Forelimb muscle (tissue), 1 donor: ENCODE measurements around the gene SLX4. TPM values are rescaled to one million over a fixed set of nuclear protein-coding genes. Genes with fewer than 3 reads are reported as not detected.
A peak's percentile ranks its signal among the peaks of the same experiment; 100 is the strongest.

Experiments
- DNase-seq: peaks from one replicate; pipeline ENCODE4 v3.0.0-alpha.2; 2013; ENCODE audit warnings: low read depth
- polyA plus RNA-seq: library from polyadenylated mRNA; unstranded; fragments of 120-200 nt; gene quantifications from one replicate; pipeline ENCODE4 v1.2.1, GENCODE V29; 2013; ENCODE audit not compliant: insufficient read length

SLX4 gene
- polyA plus RNA-seq, 1 donor = 4.5 TPM

DNA sequence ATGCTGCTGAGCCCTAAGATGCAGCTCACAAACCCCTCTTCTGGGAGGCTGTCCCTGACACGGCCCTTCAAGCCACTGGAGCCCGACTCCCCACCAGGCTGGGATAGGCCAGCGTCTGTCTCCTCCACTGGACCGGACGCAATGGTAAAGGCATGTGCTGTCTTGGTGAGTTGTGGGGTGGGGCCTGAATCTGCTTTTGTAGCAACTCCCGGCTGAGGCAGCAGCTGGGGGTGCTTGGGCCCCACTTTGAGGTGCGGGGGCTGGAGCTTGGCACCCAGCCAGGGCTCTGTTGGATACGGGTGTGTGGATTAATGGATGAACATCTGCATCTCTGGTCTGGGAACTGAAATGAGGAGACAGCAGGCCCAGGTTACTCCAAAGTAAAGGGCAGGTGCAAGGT, 30.7 kb downstream of the SLX4 start:
- peak; percentile 29 for DNase-seq

DNA sequence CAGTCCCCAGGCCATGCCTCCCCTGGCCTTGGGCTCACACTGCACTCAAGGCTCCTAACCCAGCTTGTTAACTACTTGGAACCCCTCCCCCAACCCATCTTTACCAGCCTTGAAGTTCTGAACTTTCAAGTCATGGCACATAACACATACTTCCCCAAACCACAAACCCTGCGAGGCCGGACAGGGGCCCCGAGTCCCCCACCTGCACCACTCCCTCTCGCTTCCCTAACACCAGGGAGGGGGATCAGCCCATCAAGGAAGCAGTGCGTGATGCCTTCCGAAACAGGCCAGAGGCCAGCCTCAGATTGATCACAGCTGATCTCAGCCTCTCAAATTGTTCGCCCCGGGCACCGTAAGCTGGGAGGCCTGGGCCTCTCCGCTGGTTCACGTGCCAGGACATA, 31.2 kb downstream of the SLX4 start:
- no peak for DNase-seq

DNA sequence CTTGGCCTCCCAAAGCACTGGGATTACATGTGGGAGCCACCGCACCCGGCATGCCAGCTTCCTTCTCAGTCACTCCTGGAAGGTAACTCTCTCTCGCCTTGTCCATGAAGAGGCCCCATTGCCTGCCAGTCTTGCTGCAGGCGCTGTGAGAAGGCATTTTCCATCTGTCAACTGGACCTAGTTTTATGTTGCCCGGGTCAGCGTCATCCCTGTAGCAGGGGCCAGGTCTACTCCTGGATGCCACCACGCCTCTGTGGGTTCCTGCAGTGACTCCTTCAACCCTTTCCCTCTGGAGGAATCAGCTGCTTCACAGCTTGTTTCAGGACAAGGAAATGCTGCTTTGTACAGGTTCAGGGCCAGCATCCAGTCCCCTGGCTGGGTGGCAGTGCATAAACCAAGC, 31.6 kb downstream of the SLX4 start:
- DNase-seq = no peak

DNA sequence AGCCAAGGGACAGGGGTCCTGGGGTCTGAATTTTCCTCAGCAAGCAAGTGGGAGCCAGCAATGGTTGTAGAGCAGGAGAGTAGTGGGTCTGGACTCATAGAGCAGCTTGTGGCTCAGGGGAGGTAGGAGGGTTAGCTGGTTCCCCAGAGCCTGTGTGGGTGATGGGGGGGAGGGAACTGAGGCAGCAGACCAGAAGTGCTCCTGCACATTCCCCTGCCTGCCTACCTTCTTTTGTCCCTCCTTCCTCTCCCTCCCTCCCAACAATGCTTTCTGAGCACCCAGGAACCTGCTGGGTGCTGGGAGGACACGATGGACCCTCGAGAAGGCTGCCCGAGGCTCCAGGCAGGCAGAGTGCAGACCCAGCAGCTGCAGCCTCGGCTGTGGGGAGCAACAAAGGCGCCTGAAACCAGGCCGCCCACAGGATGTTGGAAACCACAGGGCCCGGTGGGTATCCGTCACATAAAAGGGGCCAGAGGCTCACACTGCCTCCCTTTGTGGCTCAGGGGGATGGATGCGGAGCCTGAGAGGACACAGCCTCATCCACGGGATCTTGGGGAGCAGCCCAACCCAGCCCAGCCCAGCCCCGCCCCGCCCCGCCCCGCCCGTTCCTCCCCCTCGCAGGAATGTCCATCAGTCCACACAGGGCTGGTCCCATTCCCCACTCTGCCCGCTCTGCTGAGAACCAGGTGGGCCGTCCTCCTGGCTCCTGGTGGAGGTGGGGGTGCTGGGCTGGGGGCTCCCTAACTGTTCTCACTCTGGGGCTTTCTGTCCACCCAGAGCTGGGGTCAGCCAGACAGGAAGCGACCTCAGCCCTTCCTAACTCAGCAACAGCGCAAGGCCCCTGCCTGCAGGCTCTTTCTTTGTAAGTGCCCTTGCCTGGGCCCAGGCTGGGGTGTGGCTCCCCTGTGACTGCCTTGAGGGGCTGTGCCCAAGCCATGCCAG, 32.5 kb downstream of the SLX4 start:
- DNase-seq = no peak

DNA sequence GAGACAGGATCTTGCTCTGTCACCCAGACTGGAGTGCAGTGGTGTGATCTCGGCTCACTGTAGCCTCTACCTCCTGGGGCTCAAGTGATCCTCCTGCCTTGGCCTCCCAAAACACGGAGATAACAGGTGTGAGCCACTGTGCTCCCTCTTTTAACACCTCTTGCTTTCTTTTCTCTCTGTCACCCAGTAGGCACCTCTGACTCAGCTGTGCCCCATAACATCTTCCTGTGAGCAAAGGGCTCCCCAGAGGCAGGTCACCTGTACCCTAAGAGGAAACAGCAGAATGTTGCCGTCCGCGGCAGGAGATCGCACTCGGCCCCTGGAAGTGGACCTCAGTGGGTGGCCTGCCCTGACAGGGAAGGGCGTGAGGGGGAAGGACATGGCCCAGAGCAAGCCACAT, 33.3 kb downstream of the SLX4 start:
- DNase-seq = no peak

DNA sequence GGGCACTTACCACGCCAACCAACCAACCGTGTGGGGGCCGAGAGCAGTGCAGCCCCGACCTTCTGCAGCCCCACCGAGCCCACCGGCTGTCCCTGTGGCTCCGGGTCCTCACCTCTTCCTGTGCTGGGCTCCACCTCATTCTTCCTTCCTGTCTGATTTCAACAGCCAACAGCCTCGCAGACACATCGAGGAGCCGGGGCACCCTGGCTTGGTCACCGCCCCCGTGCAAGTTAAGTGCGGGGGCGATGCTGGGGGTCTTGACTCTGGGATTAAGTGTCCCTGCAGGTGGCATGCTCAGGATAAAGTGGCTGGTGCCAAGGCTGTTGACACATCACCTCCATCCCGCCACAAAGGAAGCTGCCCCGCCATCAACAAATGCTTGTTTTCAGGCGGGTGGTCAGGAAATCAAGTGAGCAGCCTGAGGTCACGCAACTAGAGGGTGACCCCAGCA, 34.1 kb downstream of the SLX4 start, which contains the start of gene NLRC3:
Gene NLRC3, minus strand, starts transcription at position 102 of the 451 bp plus-strand sequence. CDS start 12,367 bp downstream, outside the sequence.
- DNase-seq = no peak

DNA sequence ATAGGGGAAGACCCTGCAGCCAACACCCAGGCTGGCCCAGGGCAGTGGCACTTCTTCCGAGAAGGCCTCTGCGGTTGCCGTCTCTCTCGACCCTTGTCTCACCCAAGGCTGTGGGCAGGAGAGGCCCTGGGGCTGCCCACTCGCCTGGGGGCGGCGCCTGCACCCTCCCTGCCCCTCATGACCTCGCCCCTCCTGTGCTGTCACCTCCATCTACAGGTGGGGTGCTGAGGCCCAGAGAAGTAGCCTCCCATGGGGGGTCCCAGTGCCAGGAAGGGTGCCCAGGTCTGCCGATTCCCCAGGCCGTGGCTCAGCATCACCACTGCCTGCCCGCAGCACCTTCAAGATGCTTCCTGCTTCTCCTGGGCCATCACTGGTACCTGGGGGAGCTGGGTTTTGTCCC, 35.2 kb downstream of the SLX4 start:
- no peak for DNase-seq

DNA sequence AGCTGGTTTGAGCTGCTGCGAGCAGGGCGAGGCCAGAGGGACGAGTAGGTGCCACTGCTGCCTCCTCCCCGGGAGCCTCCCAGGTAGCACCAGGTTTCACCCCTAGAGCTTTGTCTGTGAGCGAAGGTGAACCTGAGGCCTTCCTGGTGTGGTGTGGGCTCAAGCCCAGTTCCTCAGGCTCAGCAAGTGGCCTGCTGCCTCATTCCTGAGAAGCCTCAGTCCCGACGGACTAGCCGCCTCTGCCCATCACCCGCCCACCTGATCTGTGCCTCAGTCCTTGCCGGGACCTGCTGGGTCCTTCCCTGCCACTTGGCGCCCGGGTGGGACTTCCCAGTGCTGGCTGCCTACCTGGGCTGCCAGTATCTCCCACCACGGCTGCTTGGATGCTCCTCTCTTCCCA, 35.9 kb downstream of the SLX4 start:
- DNase-seq = no peak

DNA sequence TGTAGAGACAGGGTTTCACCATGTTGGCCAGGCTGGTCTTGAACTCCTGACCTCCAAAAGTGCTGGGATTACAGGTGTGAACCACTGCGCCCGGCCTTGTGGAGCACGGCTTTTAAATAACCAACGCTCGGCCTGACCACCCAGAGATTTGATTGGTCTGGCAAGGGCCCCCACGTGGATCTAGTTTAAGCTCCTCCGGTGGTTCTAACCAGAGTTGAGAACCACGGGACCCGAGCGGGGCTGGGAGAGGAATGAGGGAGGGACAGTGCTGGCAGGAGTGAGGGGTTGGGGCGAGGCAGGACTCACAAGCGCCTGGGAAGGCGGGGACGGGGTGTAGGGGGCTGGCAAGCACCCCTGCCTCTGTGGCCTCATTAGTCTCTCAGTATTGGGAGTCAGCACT, 37.2 kb downstream of the SLX4 start:
- no peak for DNase-seq

DNA sequence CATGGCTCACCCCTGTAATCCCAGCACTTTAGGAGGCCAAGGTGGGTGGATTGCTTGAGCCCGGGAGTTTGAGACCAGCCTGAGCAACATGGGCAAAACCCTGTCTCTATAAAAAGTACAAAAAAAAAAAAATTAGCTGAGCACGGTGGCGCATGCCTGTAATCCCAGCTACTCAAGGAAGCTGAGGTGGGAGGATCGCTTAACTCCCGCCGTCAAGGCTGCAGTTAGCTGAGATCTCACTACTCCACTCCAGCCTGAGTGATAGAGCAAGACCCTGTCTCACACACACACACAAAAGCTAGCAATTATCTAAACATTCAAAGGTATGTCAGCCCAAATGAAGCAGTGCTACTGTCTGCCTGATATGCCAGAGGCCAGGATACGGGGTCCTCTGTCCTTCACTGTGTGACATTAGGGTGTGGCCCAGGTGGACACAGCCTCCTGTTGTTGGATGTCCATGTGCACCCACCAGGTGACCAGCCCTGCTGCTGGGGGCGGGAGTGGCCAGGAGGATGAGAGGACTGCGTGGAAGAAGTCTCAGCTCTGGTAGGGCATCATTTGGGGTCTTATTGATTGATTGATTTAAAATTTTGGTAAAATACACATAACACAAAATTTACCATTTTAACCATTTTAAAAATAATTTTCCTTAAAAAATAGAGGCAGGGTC, 38.1 kb downstream of the SLX4 start:
- DNase-seq = no peak

DNA sequence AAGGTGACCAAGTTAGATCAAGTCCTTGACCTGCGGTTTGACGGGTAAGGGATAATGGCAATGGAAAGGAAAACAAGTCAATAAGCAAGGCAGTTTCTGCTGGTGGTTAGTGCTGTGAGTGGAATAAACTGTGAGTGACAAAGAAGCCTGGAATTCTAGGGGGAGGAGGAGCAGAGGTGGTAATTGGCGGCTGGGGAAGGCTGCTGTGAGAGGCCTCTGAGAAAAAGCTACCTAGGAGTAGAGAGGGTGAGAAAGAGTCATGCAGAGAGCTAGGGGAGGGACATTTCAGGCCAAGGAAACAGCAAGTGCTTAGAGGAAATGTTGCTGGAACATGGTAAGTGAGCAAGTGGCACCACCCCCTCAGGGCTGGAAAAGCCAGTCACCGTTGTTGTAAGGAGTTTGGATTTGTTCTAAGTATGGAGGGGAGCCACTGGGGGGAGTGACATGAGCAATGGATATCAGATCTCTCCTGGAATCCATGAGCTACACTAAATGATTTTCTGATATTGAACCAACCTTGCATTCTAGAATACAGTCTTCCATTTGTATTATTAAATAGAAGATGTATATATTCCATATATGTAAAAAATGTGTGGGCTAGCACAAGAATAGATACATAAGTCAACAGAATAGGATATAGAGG, 40.9 kb downstream of the SLX4 start:
- DNase-seq = no peak

DNA sequence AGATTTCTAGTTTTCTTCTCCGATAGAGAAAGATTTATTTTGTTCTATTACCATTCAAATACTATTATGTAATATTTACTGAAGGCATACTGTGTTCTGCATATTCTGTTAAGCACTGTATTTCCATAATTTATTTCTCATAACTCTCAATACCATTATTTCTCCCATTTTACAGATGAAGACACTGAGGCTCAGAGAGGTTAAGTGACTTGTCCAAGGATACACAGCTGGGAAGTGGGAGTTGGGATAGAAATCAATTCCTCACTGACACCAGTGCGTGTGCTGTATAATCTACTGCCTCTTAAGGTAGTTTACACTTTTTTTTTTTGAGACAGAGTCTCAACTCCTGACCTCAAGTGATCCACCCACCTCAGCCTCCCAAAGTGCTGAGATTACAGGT, 41.6 kb downstream of the SLX4 start:
- no peak for DNase-seq

DNA sequence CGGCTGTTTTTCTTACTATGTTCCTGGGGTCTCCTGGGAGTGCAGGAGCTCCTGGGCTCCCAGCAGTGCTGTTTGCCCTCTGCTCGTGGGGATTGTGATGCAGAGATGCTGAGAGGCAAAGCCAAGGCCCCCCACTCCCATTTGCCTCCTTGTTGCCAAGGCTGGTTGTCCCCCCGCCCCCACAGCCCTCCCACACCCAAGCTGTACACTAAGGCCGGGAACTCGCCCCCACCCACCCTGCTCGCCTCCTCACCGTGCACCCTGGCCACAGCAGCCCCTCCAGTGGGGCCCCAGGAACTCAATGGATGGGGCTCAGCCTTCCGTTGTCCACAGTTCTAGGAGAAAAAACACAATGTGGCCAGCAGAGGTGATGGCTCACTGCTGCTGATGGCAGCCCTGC, 44.4 kb downstream of the SLX4 start:
- DNase-seq = no peak

DNA sequence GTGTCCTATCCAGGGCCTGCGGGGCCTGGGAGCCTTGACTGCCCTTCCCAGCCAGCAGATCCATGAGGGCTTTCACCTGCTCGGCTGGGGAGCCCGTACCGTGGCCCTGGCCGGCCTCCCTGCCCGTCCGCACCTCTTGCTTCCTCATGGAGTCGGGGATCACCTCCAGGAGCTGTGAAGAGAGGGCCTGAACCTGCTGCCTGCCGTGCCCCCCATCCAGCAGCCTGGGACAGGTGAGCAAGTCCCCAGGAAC, 46.6 kb downstream of the SLX4 start:
- no peak for DNase-seq

DNA sequence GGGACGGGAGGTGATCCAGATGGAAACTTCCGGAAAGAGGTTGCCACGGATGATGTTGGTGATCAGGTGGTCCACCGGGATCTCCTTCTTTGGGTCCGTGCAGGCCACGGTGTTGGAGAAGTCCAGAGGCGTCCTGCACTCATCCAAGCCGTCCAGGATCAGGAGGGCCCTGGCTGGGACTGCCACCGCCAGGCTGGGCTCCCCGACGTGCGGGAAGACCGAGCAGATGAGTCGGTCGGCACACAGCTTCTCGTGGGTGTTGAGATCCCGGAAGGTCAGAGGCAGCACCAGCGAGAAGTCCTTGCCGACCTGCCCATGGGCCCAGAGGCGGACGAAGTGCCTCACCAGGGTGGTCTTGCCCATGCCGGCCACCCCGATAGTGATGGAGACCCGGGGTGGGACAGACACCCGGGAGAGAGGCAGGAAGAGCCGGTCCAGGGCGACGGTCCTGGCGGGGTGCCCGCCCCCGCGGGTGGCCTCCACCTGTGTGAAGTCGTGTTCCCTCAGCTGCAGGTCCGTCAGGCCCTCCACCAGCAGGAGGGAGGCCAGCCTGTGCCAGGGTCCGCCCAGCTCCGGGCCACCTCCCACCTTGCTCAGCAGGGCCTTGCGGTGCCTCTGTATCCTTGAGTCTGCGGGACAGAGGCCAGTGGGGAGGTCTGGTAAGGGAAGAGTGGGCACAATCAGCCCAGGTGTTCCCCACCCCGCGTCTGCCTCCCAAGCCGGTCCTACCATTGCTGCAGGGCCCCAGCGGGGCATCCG, 47.1 kb downstream of the SLX4 start:
- DNase-seq = no peak

DNA sequence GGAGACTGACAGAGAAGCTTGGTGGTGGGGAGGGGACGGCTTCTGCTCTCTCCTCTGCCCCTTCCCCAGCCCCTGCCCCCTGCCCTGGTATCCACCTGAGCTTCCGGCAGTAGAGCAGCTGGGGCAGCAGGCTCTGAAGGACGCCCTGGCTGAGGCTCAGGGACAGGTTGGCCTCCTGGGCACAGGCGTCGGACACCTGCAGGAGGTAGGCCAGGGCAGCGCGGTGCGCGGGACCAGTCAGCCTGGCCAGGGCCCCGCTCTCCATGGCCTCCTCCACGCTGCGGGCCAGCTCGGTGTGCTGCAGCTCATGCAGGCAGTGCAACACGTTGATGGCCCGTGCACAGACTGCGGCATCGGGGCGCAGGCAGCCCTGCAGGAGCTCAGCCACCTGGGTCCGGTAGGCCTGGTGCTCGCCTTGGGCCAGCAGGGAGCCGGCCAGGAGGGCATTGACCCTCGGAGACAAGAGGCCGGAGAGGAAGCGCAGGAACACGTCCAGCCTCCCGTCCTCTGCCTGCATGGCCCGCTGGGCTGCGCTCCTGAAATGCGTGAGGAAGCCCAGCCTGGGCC, 48.4 kb downstream of the SLX4 start:
- no peak for DNase-seq

DNA sequence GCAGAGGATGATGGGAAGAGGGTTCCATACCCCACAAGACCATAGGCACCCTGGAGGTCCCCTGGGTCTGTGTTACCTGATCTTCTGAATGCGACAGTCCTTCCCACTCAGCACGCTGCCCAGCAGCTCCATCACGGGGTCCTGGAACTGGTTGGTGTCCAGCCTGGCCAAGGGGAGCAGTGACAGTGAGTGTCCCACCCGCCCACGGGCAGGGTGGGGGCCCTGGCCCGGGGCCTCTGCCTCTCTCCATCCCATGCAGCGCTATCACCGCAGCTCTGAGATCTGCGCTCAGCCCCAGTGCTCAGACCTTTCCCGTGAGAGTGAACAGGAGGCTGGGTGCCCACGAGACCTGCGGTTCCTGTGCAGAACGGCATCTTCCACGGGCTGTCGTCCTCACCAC, 49.8 kb downstream of the SLX4 start:
- no peak for DNase-seq

DNA sequence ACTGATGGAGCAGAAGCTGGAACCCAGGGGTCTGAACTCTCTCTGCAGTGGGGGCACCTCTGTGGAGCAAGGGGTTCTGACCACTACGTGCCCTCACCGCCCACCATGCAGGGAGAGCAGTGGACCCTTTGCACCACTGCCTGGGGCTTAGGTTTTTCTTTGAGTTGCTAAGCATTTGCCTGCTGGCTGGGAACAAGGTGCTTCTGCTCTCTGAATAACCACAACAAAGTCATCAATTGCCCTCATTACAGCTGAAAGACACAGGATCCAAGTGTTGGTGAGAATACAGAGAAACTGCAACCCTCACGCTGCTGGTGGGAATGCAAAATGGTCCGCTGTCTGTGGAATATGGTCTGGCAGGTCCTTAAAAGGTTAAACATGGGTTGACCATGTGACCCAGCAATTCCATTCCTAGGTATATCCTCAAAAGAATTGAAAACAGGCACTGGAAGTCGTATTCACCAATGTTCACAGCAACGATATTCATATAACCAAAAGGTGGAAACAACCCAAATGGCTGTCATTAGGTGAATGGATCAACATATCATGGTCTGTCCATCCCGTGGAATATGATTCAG, 57.0 kb downstream of the SLX4 start:
- no peak for DNase-seq

DNA sequence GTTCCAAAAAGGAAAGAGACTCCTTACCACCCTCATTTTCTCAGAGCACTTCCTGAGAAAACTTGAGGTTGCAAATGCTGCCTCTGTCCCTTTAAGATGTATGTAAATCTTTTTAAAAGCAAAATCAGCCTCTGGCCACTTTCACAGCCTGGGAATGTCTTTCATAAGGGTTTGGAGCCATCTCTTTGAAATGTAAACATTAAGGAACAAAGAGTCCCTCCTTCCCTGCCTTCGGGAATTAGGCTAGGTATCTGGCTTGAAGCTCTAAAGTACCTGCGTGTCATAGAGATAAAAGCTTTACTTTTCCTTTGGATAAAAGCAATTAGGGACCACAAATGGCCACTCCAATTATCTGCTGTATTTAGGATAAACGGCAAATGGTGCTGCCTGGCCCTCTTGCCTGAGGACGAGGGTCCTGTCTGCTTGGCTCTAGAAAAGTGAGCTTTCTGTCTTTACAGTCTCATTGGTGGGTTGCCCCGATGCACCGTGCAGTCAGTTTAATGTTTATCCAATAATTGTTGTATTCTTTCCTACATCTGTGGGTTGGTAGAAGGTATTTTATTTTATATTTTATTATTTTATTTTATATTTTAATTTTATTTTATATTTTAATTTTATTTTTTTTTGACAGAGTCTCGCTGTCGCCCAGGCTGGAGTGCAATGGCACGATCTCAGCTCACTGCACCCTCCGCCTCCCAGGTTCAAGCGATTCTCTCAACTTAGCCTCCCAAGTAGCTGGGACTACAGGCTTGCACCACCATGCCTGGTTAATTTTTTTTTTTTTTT, 58.1 kb downstream of the SLX4 start:
- no peak for DNase-seq
